HG03159 (cell line): Measurements from ENCODE around the gene ISLR.

Experiments used
- ATAC-seq: cut with Tn5 transposase; IDR thresholded peaks from one replicate; pipeline ENCODE4 v1.9.1; 2021; ENCODE audit warnings: mild to moderate bottlenecking, moderate library complexity; ENCODE audit not compliant: unreplicated experiment

The ISLR gene

GRCh38 chr15:74170875-74171578, 2.5 kb upstream of the ISLR start:
- no peak for ATAC-seq

- ATAC-seq, result no peak
These were observed 1.5 kb upstream of the ISLR start for GRCh38 chr15:74171965-74172541.

DNA sequence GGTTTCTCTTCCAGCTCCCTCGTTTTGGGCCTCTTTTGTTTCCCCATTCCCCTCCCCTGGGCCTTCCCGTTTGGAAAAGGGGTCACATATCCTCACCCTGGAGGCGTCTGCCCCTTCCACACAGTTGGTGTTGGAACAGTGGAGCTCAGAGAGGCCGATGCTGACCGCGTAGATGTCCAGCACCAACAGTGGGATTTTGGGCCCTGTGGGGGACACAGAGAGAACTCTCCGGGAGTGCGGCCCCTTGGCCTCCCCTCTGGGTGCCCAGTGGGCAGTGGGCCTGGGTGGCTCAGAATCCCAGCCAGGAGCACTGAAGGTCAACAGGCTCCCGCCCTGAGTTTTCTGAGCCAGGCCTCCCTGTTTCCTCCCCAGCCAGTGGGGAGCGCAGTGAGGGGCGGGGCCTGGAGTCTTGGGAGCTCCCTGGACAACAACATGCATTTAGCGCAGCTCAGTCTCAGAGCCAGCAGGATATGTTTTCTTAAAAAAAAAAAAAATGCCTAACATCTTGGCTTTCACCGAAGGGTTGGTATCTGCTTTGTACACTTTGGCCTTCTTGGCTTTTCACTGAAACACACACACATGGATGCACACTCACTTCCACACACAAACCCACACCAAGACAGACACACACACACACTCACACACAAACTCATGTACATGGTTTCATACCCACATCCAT, 670 bp upstream of the ISLR start:
- no peak for ATAC-seq

GRCh38 chr15:74174219-74174957, 878 bp downstream of the ISLR start:
- ATAC-seq, result no peak

- no peak for ATAC-seq
These were observed 1.4 kb downstream of the ISLR start for GRCh38 chr15:74174958-74175253.

DNA sequence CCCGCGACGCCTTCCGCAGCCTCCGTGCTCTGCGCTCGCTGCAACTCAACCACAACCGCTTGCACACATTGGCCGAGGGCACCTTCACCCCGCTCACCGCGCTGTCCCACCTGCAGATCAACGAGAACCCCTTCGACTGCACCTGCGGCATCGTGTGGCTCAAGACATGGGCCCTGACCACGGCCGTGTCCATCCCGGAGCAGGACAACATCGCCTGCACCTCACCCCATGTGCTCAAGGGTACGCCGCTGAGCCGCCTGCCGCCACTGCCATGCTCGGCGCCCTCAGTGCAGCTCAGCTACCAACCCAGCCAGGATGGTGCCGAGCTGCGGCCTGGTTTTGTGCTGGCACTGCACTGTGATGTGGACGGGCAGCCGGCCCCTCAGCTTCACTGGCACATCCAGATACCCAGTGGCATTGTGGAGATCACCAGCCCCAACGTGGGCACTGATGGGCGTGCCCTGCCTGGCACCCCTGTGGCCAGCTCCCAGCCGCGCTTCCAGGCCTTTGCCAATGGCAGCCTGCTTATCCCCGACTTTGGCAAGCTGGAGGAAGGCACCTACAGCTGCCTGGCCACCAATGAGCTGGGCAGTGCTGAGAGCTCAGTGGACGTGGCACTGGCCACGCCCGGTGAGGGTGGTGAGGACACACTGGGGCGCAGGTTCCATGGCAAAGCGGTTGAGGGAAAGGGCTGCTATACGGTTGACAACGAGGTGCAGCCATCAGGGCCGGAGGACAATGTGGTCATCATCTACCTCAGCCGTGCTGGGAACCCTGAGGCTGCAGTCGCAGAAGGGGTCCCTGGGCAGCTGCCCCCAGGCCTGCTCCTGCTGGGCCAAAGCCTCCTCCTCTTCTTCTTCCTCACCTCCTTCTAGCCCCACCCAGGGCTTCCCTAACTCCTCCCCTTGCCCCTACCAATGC, 2.0 kb downstream of the ISLR start:
- ATAC-seq, result no peak

GRCh38 chr15:74176262-74177214, 3.0 kb downstream of the ISLR start:
- no peak for ATAC-seq

- no peak for ATAC-seq
These were observed 5.0 kb downstream of the ISLR start for GRCh38 chr15:74178326-74179100.

- ATAC-seq, result no peak
These were observed 5.8 kb downstream of the ISLR start for GRCh38 chr15:74179101-74179841.

DNA sequence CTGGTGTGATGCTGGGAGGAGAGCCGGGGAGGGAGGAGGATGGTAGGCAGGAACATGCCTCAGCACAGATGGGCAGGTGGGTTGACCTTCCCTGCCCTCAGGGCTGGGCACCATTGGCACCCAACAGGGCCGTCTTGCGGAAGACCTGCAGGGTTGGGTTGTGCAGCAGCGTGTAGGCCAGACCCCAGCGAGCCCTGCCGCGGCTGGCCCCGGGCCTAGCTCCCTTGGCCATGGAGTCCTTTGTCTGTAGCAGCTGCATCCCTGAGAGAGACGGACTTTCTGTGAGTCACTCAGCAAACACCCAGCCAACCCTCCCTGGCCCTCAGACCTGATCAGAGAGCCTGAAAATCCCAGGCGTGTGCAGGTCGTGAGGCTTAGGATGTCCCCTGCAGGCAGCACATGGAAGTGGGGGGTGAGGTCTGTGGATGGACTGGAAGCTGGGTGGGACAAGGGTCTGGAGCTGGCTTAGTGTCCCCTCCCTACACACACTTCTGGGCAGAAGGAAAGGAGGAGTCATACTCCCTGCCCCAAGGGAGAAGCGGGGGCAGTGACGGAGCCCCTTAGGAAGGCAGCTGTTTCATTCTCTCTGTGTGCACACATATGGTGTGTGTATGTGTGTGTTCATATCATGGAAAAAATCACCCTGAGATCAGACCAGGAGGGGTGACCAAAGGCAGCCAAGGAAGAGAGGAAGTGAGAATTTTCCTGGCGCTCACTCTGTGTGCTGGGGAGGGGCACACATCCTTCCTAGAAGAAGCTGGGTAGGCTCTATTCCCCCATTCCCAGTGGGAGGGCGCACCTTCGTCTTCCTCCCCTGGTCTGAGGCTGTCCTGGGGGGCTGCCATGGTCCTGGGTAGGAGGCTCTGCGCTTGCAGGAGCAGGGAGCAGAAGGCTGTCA, 6.7 kb downstream of the ISLR start:
- no peak for ATAC-seq

- ATAC-seq, result no peak
These were observed 7.5 kb downstream of the ISLR start for GRCh38 chr15:74180881-74181602.

GRCh38 chr15:74182131-74182530, 8.6 kb downstream of the ISLR start:
- no peak for ATAC-seq

DNA sequence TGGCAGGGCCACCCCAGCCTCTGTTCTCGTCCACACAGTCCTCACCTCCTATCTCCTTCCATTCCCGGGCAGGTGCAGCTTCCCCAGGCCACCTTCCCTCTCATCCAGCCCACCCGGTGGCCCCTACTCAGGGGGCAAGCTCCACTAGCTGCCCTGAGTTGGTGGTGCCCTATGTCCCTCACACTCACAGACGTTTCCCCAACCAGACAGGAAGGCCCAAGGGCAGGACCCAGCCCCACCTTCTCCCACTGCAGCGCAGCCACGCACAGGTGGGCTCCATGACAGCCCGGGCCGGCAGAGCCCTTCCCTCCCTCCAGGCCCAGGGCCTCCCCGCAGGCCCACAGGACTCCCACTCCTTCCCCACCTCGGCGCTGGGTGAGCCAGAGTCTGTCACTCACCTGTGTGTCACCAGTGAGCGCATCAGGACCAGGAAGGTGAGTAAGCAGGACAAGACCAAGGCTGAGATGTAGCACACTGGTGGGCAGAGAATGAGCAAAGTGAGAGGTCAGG, 11.1 kb downstream of the ISLR start:
- ATAC-seq, result no peak

GRCh38 chr15:74185710-74186348, 12.3 kb downstream of the ISLR start:
- no peak for ATAC-seq

- ATAC-seq, result no peak
These were observed 14.7 kb downstream of the ISLR start for GRCh38 chr15:74188216-74188615.

GRCh38 chr15:74191798-74192197, 18.3 kb downstream of the ISLR start:
- ATAC-seq, result no peak
